Measurements from ENCODE around the gene ANP32E. TPM values are rescaled to one million over a fixed set of nuclear protein-coding genes. Genes with fewer than 3 reads are reported as not detected.
A peak's percentile ranks its signal among the peaks of the same experiment; 100 is the strongest.

ANP32E gene
- total and polyA plus RNA-seq, 2 of the 13 experiments (the other 11 are each of a cell fraction or from before 2014, with no cell fraction given) = 10.3 to 53.0 TPM

GRCh38 chr1:150267896-150268295, 32.0 kb upstream of the ANP32E start:
- DNase-seq (ENCODE audit: low spot score) (no peak), FAIRE-seq (no peak), ATAC-seq (no peak)
- Histone ChIP-seq H3K4me2 (ENCODE audit: low read depth, low read length) (peak overlapping the region; percentile 86), H3K9me3 (ENCODE audit: low read length) (no peaks in the 10 kb centered on the region), H3K27ac (ENCODE audit: extremely low read length, insufficient read depth, low read length) (peak overlapping the region; percentile 66), H3K4me1 (ENCODE audit: insufficient read depth, low read length) (peaks cover 24% of the 10 kb centered on the region), H2AFZ (ENCODE audit: low read length) (no peak overlapping the region), H3K9ac (ENCODE audit: insufficient read depth, low read depth, low read length) (peak overlapping the region; percentile 87), H3K27me3 (ENCODE audit: control insufficient read depth in 1 of 2, insufficient read depth in 2 of 2, low read length in 2 of 2) (no peaks in the 10 kb centered on the region), H3K4me3 (replicated peaks in 1 of 3; ENCODE audit: insufficient read depth in 1 of 3, low read depth in 2 of 3, low read length in 3 of 3) (peak overlapping the region; percentile 88), H3K79me2 (ENCODE audit: insufficient read depth, low read length) (peaks cover 21% of the 10 kb centered on the region), H4K20me1 (ENCODE audit: insufficient read depth, low read length) (no peaks in the 10 kb centered on the region), H3K36me3 (replicated peaks in 1 of 2; ENCODE audit: control insufficient read depth in 1 of 2, insufficient read depth in 2 of 2, low read length in 2 of 2) (peaks cover 8 to 26% of the 10 kb centered on the region in 2 experiments; a peak in 4 of 5 replicates)
- no peak for TF ChIP-seq PBX3 (CRISPR knock-in tag; IDR thresholded peaks at IDR 0.05; ENCODE audit: borderline replicate concordance)
- in situ Hi-C loops (cut with HindIII; ENCODE audit: extremely low pct_ligation_motif_present, low pct_unique_long_range_greater_than_20kb) = no loop called here
- CTCF ChIA-PET (ENCODE audit: low intra/inter-chr PET ratio, low total read pairs) = no interaction called here
- POLR2A ChIA-PET = interaction anchor here (2.1 kb wide), 1 partner anchor 10 kb away, joined by 32 read pairs; the partner anchor contains the start of gene CA14
- 20% methylated on average over 6 of the region's 6 CpGs for WGBS (ENCODE audit: low lambda C conversion rate)
- no TSS peak for BruUV-seq (replicated peaks)
- intact Hi-C loops (cut with micrococcal nuclease; ENCODE audit: unreplicated experiment) = no loop called here

DNA sequence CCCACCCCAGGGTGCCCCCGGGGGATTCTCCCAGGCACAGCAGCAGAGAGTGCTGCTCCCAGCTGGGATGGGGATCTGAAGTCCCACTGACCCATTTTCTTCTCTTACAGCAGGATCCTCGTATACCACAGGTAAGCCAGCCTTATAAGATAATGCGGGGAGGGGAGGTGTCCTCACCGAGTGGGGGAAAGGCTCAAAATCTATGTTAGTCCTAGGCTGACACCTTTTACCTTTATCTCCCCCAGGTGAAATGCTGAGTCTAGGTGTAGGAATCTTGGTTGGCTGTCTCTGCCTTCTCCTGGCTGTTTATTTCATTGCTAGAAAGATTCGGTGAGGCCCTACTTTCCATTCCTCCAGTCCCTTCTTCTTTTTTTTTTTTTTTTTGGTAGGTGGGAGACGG, 27.6 kb upstream of the ANP32E start:
- H3K9ac ChIP-seq (ENCODE audit: insufficient read depth, low read depth, low read length) = no peak overlapping the region

More for the DNA sequence above, 27.6 kb upstream of the ANP32E start:
- Histone ChIP-seq H3K4me2 (ENCODE audit: low read depth, low read length) (no peak overlapping the region), H3K36me3 (replicated peaks in 1 of 2; ENCODE audit: control insufficient read depth in 1 of 2, insufficient read depth in 2 of 2, low read length in 2 of 2) (peaks cover 8 to 26% of the 10 kb centered on the region in 2 experiments; a peak in 4 of 5 replicates), H3K27me3 (ENCODE audit: control insufficient read depth in 1 of 2, insufficient read depth in 2 of 2, low read length in 2 of 2) (no peaks in the 10 kb centered on the region), H3K9me3 (ENCODE audit: low read length) (no peaks in the 10 kb centered on the region), H3K79me2 (ENCODE audit: insufficient read depth, low read length) (peaks cover 21% of the 10 kb centered on the region), H4K20me1 (ENCODE audit: insufficient read depth, low read length) (no peaks in the 10 kb centered on the region), H2AFZ (ENCODE audit: low read length) (no peak overlapping the region), H3K4me3 (replicated peaks in 1 of 3; ENCODE audit: insufficient read depth in 1 of 3, low read depth in 2 of 3, low read length in 3 of 3) (no peak overlapping the region), H3K27ac (ENCODE audit: extremely low read length, insufficient read depth, low read length) (no peak overlapping the region), H3K4me1 (ENCODE audit: insufficient read depth, low read length) (peaks cover 35% of the 10 kb centered on the region)
- FAIRE-seq (no peak), ATAC-seq (no peak), DNase-seq (ENCODE audit: low spot score) (no peak)
- 84% methylated on average over 5 of the region's 6 CpGs for WGBS (ENCODE audit: low lambda C conversion rate)
- intact Hi-C loops (cut with micrococcal nuclease; ENCODE audit: unreplicated experiment) (no loop called here), in situ Hi-C loops (cut with HindIII; ENCODE audit: extremely low pct_ligation_motif_present, low pct_unique_long_range_greater_than_20kb) (no loop called here)
- ChIA-PET POLR2A (interaction anchor here (0.6 to 1.9 kb wide), 2 partner anchors 17 to 124 kb away, joined by 4 to 5 read pairs; no protein-coding TSS in a partner anchor), CTCF (ENCODE audit: low intra/inter-chr PET ratio, low total read pairs) (no interaction called here)
- no peak for TF ChIP-seq KDM3A (CRISPR knock-in tag; IDR thresholded peaks at IDR 0.05; ENCODE audit: low read depth)
- no peak for TF ChIP-seq ARID2 (CRISPR knock-in tag; IDR thresholded peaks at IDR 0.05; ENCODE audit: borderline replicate concordance)
- no peak for TF ChIP-seq MEIS1 (CRISPR knock-in tag; IDR thresholded peaks at IDR 0.05; ENCODE audit: borderline replicate concordance)
- TF ChIP-seq, protein P1, sequence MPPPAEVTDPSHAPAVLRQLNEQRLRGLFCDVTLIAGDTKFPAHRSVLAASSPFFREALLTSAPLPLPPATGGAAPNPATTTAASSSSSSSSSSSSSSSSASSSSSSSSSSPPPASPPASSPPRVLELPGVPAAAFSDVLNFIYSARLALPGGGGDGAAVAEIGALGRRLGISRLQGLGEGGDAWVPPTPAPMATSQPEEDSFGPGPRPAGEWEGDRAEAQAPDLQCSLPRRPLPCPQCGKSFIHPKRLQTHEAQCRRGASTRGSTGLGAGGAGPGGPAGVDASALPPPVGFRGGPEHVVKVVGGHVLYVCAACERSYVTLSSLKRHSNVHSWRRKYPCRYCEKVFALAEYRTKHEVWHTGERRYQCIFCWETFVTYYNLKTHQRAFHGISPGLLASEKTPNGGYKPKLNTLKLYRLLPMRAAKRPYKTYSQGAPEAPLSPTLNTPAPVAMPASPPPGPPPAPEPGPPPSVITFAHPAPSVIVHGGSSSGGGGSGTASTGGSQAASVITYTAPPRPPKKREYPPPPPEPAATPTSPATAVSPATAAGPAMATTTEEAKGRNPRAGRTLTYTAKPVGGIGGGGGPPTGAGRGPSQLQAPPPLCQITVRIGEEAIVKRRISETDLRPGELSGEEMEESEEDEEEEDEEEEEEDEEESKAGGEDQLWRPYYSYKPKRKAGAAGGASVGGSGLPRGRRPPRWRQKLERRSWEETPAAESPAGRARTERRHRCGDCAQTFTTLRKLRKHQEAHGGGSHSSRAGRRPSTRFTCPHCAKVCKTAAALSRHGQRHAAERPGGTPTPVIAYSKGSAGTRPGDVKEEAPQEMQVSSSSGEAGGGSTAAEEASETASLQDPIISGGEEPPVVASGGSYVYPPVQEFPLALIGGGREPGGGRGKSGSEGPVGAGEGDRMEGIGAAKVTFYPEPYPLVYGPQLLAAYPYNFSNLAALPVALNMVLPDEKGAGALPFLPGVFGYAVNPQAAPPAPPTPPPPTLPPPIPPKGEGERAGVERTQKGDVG (CRISPR knock-in tag; IDR thresholded peaks at IDR 0.05; ENCODE audit: borderline replicate concordance) = no peak
- TF ChIP-seq JUNB (CRISPR knock-in tag; IDR thresholded peaks at IDR 0.05; ENCODE audit: borderline replicate concordance) = no peak
- TF ChIP-seq SKI (IDR thresholded peaks at IDR 0.05; ENCODE audit: partially characterized antibody) = no peak
- no TSS peak for BruUV-seq (replicated peaks)
